ENCODE measurements around the gene TPK1.
A peak's percentile ranks its signal among the peaks of the same experiment; 100 is the strongest.

The TPK1 gene

GRCh38 chr7:144763291-144763690 lies 72.6 kb downstream of the TPK1 start:
- in situ Hi-C loops (cut with HindIII; ENCODE audit: low pct_ligation_motif_present, low sequenced_read_pairs): no loop called here
- DNase-seq: no peak
- TF ChIP-seq CTCF (IDR thresholded peaks at IDR 0.05; ENCODE audit: low read depth, low read length, missing control alignments): no peak
- Histone ChIP-seq H3K27ac (no peak overlapping the region), H3K36me3 (replicated peaks) (no peaks in the 10 kb centered on the region), H3K4me3 (ENCODE audit: low read depth, low read length) (no peak overlapping the region), H3K27me3 (replicated peaks) (no peaks in the 10 kb centered on the region)

GRCh38 chr7:144762853-144763252 lies 73.0 kb downstream of the TPK1 start:
- Histone ChIP-seq H3K36me3 (replicated peaks) (no peaks in the 10 kb centered on the region), H3K27ac (no peak overlapping the region), H3K27me3 (replicated peaks) (no peaks in the 10 kb centered on the region), H3K4me3 (ENCODE audit: low read depth, low read length) (no peak overlapping the region)
- TF ChIP-seq CTCF (IDR thresholded peaks at IDR 0.05; ENCODE audit: low read depth, low read length, missing control alignments): no peak
- no peak for DNase-seq
- in situ Hi-C loops (cut with HindIII; ENCODE audit: low pct_ligation_motif_present, low sequenced_read_pairs): no loop called here

GRCh38 chr7:144761493-144761892 lies 74.4 kb downstream of the TPK1 start:
- TF ChIP-seq CTCF (IDR thresholded peaks at IDR 0.05; ENCODE audit: low read depth, low read length, missing control alignments): no peak
- no peaks in the 10 kb centered on the region for H3K27me3 ChIP-seq (replicated peaks)
- H3K36me3 ChIP-seq (replicated peaks): no peaks in the 10 kb centered on the region
- in situ Hi-C loops (cut with HindIII; ENCODE audit: low pct_ligation_motif_present, low sequenced_read_pairs): no loop called here
- no peak overlapping the region for H3K27ac ChIP-seq
- H3K4me3 ChIP-seq (ENCODE audit: low read depth, low read length): no peak overlapping the region
- DNase-seq: no peak

GRCh38 chr7:144759653-144760052 lies 76.2 kb downstream of the TPK1 start:
- no peak for DNase-seq
- in situ Hi-C loops (cut with HindIII; ENCODE audit: low pct_ligation_motif_present, low sequenced_read_pairs): no loop called here
- Histone ChIP-seq H3K27ac (no peak overlapping the region), H3K27me3 (replicated peaks) (no peaks in the 10 kb centered on the region), H3K4me3 (ENCODE audit: low read depth, low read length) (no peak overlapping the region), H3K36me3 (replicated peaks) (no peaks in the 10 kb centered on the region)
- no peak for TF ChIP-seq CTCF (IDR thresholded peaks at IDR 0.05; ENCODE audit: low read depth, low read length, missing control alignments)

GRCh38 chr7:144747936-144748335 lies 87.9 kb downstream of the TPK1 start:
- Histone ChIP-seq H3K4me3 (ENCODE audit: low read depth, low read length) (no peak overlapping the region), H3K36me3 (replicated peaks) (no peaks in the 10 kb centered on the region), H3K27ac (no peak overlapping the region), H3K27me3 (replicated peaks) (no peaks in the 10 kb centered on the region)
- no peak for DNase-seq
- TF ChIP-seq CTCF (IDR thresholded peaks at IDR 0.05; ENCODE audit: low read depth, low read length, missing control alignments): no peak
- in situ Hi-C loops (cut with HindIII; ENCODE audit: low pct_ligation_motif_present, low sequenced_read_pairs): no loop called here

GRCh38 chr7:144738708-144739314 lies 97.0 kb downstream of the TPK1 start:
- no peak overlapping the region for H3K27ac ChIP-seq
- H3K27me3 ChIP-seq (replicated peaks): no peaks in the 10 kb centered on the region
- TF ChIP-seq CTCF (IDR thresholded peaks at IDR 0.05; ENCODE audit: low read depth, low read length, missing control alignments): peak; percentile 69
- DNase-seq: peak; percentile 12
- in situ Hi-C loops (cut with HindIII; ENCODE audit: low pct_ligation_motif_present, low sequenced_read_pairs): no loop called here
- no peak overlapping the region for H3K4me3 ChIP-seq (ENCODE audit: low read depth, low read length)
- H3K36me3 ChIP-seq (replicated peaks): no peaks in the 10 kb centered on the region
